Loucy (cell line): ENCODE data around the gene NCAM1.

Experiments
- EZH2phosphoT487 ChIP-seq: fragments of 200-600 bp; IDR thresholded peaks from 2 replicates; pipeline ENCODE4 v1.6.1; 2018; ENCODE audit warnings: antibody characterized with exemption, mild to moderate bottlenecking, moderate library complexity, borderline replicate concordance
- TF ChIP-seq, protein P1 (sequence below): fragments of 200-600 bp; sonication (generic); conservative IDR thresholded peaks from 2 replicates; pipeline ENCODE4 v1.5.1; 2014; ENCODE audit warnings: mild to moderate bottlenecking, antibody characterized with exemption, low read length

DNA sequence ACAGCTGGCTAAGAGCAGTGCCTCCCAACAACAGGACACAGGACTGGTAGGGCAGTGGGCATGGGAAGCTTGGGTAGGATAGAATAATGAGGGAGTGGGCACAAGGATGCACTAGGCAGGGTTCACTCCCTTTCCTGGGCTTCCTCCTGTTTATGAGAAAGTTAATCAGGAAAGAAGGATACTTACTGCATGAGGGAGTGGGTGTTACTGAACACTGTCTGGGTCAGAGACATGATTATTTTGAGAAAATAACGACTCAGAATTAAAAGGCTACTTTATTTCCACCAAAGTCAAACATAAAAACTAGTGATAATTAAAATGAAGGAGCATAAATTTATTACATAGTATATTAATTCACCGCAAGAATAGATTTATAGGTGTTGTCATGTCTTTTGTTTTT lies 35.8 kb downstream of the NCAM1 start:
- TF ChIP-seq, protein P1, sequence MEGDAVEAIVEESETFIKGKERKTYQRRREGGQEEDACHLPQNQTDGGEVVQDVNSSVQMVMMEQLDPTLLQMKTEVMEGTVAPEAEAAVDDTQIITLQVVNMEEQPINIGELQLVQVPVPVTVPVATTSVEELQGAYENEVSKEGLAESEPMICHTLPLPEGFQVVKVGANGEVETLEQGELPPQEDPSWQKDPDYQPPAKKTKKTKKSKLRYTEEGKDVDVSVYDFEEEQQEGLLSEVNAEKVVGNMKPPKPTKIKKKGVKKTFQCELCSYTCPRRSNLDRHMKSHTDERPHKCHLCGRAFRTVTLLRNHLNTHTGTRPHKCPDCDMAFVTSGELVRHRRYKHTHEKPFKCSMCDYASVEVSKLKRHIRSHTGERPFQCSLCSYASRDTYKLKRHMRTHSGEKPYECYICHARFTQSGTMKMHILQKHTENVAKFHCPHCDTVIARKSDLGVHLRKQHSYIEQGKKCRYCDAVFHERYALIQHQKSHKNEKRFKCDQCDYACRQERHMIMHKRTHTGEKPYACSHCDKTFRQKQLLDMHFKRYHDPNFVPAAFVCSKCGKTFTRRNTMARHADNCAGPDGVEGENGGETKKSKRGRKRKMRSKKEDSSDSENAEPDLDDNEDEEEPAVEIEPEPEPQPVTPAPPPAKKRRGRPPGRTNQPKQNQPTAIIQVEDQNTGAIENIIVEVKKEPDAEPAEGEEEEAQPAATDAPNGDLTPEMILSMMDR: no peak
- TF ChIP-seq EZH2phosphoT487: no peak
